HuH-7 (cell line): ENCODE measurements around the gene CCDC88C.
"Not testable (repeated sequence)": the region's sequence is repeated elsewhere in the genome, so short reads cannot be mapped to it uniquely, and the experiment has no call there.

Source experiments
- DNase-seq: peaks from one replicate; pipeline ENCODE4 v3.0.0; 2011; ENCODE audit warnings: low spot score

CCDC88C gene

GRCh38 chr14:91418387-91419043, 895 bp upstream of the CCDC88C start:
- DNase-seq = no peak

- no peak for DNase-seq
Measured at GRCh38 chr14:91417983-91418386, 365 bp upstream of the CCDC88C start.

GRCh38 chr14:91416744-91417119, 888 bp downstream of the CCDC88C start:
- no peak for DNase-seq

GRCh38 chr14:91415794-91416743, 1.6 kb downstream of the CCDC88C start:
- DNase-seq = no peak

GRCh38 chr14:91414475-91414833, 3.2 kb downstream of the CCDC88C start:
- no peak for DNase-seq

- DNase-seq = no peak
Measured at GRCh38 chr14:91413547-91414474, 3.8 kb downstream of the CCDC88C start.

GRCh38 chr14:91412939-91413338, 4.7 kb downstream of the CCDC88C start:
- DNase-seq = no peak

GRCh38 chr14:91410771-91411536, 6.7 kb downstream of the CCDC88C start:
- no peak for DNase-seq

GRCh38 chr14:91409928-91410718, 7.5 kb downstream of the CCDC88C start:
- no peak for DNase-seq

- not testable (repeated sequence) for DNase-seq
Measured at GRCh38 chr14:91409240-91409639, 8.4 kb downstream of the CCDC88C start.

GRCh38 chr14:91406982-91407381, 10.6 kb downstream of the CCDC88C start:
- DNase-seq = no peak

- DNase-seq = no peak
Measured at GRCh38 chr14:91406451-91406850, 11.2 kb downstream of the CCDC88C start.

- DNase-seq = no peak
Measured at GRCh38 chr14:91405724-91406435, 11.7 kb downstream of the CCDC88C start.

GRCh38 chr14:91405241-91405721, 12.3 kb downstream of the CCDC88C start:
- no peak for DNase-seq

GRCh38 chr14:91402771-91403600, 14.6 kb downstream of the CCDC88C start:
- no peak for DNase-seq

GRCh38 chr14:91402348-91402747, 15.3 kb downstream of the CCDC88C start:
- DNase-seq = no peak

- no peak for DNase-seq
Measured at GRCh38 chr14:91401751-91402150, 15.9 kb downstream of the CCDC88C start.

- no peak for DNase-seq
Measured at GRCh38 chr14:91400696-91401095, 16.9 kb downstream of the CCDC88C start.
